ENCODE measurements around the gene HOXD13.

The HOXD13 gene

DNA sequence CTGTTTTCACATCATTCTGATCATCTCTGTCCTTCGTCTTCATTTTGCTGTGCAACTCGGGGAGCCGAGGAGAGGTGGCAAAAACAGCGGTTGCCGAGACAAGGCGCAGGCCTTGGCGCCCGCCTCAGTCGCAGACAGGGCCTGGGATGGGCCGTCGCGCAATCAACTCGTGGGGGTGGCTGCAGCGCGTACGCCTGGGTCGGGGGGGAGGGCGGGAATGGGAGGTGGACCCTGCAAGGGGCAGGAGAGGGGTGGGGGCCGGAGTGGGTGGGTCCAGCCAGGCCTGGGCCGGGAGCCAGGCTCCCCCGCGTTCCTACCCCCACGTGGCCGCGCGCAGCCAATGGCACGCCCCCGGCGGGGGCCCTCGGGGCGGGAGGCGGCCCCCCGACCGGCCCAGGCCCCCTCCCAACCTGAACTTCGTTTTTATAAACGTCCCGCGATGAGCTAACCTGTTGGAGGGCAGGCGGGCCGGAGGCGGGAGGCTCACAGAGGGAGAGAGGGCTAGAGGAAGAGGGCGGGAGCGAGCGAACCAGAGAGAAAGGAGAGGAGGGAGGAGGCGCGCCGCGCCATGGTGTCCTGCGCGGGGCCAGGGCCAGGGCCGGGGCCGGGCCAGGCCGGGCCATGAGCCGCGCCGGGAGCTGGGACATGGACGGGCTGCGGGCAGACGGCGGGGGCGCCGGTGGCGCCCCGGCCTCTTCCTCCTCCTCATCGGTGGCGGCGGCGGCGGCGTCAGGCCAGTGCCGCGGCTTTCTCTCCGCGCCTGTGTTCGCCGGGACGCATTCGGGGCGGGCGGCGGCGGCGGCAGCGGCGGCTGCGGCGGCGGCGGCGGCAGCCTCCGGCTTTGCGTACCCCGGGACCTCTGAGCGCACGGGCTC is at the start of gene HOXD13:
Gene HOXD13 (plus strand): TSS at position 452 of the 875 bp plus-strand sequence. CDS start 170 bp downstream, at position 622.
- no peak for DNase-seq

DNA sequence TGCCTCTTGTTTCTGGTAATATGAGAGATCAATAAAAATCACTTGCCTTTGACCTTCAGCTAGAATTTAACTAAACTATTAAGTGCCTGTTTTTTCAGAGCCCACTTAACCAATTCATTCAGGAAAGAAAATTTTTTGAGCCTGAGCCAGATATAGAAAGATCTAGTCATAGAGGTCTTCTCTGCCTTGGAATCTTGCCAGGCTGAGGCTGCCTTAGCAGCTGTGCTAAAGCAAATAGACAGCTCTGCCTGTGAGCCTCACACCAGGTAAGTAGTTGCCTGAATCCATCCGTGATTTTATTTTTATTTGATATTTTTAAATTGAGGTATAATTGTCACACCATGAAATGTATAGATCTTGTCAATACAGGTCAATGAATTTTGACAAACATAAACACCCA is 36.1 kb upstream of the HOXD13 start:
- no peak for DNase-seq

DNA sequence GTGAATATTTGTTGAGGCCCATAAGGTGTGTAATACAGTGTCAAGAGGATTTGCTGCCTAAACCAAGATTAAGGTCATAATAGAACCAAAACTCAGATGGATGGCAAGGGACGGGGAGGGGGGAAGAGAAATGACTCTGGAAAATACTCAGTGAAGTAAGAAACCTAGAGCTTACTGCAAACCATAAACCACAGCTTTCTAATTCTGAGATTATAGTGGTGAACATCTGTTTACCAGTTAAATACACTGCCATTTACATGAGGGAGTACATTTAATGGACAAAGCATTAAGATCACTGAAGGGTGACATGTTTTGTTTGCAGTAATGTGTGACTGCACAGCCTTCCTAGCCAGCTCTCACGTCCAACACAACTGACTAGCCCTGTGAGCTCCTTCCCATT is 28.6 kb upstream of the HOXD13 start:
- DNase-seq = no peak

DNA sequence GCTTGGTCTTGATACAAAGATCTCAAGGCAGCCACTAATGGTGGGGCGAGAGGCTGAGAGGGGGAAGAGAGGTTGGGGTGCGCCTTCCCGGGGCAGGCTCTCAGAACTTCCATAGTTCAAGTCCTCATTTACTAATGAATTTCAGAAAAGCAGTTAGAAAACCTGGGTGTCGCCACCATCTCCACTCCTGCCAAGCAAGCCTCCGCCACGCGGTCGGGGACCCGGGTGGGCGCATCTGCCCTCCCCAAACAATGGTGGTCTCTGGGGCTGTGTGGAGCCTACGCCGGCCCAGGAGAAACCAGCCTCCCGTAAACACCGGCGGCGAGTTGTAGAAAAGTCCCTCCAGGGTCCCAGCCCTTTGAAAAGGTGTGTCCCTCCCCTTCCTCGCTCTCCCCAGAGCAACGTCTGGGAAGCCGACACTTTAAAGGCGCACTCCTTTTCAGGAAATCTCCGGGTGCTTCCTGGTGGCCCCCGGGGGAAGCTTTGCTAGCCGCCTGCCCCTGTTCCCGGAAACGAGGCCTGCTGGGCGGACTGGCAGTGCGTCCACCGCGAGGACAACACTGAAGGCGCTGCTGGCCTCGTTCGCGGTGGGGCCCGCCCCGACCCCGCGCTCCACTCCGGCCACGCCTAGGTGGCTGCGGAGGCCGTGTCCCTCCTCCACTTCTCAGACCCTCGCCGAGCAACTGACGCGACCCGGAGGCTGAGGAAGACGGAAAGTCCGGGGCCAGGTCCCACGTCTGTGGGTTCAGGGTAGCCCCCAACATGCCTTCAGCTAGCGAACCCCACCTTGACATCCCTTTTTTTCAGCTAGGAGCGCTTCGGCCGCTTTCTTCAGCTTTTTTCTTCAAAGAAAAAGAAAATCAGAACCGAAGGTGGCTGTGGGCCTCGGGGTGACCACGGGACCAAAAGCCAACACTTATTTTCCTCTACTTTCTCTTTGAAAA is 25.6 kb upstream of the HOXD13 start:
- no peak for DNase-seq

DNA sequence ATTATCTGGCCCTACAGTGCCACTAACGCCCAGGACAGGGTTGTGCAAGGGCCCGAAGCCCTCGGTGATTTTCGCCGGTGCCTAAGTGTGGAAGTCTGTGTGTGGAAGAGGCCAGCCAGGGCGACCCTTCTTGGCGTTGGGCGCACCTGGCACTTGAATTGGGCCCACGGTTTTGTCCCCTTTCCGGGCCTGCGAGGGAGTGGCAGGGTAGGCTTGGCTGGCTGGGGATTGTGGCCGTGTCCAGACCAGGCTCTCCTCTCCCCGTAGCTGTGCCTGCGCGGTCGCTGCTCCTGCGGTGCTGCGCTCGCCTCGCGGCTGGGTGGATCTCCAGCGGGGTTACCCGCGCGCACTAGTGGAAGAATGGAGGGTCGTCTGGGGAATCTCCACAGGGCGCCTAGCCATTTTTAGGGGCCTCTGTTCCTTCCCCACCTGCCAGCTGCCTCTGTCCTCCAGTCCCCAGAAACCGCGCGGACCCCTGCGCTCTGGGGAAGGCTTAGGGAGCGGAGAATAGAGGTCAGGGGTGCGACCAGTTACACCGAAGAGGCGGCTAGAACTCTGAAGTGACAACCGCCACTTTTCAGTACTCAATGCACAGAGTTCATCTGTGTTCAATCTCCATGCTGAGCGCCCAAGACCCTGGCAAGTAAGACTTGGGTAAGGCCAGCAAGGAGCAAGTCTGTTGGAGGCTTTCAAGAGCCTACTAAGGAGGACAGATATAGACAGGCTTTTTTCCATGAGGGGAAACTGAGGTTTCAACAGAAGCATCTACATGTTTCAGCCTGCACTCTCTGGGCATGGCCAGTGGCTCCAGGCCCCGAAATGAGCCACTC is 24.7 kb upstream of the HOXD13 start:
- DNase-seq = no peak

- DNase-seq = no peak
Observed at GRCh38 chr2:176068419-176068832, 24.1 kb upstream of the HOXD13 start.

GRCh38 chr2:176071330-176072291 is 20.9 kb upstream of the HOXD13 start:
- no peak for DNase-seq

DNA sequence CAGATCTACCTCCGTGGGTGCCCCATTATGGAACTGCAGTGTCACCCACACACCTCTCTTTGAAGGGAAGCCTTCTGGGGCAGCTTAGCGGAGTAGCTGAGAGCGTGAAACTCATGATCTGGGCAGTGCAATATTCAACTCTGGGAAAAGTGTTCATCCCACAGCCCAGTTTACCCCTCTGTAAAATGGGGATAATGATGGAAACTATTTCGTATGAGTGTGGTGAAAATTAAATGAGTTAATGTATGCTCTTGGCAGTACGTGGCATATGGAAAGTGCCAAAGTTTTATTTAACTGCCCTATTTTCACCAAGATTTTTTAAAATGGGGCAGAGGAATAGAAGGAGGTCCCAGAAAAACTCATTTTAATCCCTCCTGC is 20.2 kb upstream of the HOXD13 start:
- no peak for DNase-seq

DNA sequence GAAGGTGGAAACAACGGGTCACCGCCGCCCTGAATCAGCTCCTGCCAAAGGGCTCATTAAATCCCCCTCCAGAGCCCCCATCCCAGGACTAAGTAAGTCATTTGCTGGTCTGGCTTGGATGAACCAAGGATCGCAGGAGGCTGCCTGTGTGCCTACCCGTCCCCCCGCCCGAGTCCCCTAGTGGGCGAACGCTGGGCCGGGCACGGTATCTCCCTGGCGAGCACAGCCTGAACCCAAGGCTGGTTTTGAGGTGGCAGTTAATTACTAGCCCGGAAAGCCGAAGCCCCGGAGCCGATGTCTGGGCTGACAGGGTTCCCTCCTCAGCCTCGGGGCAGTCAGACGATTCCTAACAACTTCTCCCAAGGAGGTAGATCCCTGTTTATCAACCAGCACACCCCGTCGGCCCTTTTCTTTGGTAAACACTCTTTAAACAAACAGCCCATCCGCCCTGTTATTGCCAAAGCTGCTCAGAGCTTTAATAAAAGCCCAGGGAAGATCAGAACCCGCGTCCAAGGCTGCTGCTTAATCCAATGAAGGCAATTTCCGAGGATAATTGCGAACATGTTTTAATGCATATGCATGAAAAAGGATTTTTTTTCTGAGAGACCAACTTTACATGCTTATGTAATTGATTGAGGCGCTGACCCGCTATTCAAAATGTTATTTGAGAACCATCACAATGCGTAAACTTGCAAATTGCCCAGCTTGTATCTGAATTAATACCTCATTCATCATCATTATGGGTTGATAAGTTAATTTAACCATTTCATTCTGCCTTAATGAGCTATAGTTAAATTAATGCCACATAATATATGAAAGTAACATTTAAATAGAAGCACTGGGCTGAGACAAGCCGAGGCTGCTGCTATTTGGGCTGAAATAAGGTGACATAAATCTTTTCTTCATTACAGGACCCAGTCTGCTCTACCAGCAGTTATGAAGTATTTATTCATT is 19.3 kb upstream of the HOXD13 start:
- no peak for DNase-seq

DNA sequence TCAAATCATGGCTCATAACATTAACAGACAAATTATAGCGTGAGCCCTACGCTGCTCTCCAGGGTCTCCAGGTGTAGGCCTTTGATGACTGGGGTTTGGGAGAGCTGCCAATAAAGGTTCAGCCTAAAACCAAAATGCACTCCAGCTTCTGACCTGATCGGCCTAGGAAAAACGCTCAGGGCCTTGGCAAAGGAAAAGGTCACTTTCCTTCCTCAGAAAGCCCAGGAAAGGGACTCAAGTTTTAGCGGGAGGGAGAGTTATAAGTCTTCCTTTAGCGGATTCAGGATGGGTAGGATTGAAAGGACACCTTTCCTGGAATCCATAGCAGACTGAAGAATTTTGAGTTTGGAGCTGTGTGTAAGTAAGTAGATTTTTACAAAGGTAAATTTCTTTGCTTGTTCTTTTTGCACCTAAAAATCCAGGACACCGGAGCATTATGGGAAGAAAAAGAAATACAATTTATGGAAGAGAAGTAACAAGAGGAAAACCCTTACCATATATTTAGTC is 17.5 kb upstream of the HOXD13 start:
- no peak for DNase-seq

GRCh38 chr2:176075481-176075880 is 17.0 kb upstream of the HOXD13 start:
- no peak for DNase-seq

DNA sequence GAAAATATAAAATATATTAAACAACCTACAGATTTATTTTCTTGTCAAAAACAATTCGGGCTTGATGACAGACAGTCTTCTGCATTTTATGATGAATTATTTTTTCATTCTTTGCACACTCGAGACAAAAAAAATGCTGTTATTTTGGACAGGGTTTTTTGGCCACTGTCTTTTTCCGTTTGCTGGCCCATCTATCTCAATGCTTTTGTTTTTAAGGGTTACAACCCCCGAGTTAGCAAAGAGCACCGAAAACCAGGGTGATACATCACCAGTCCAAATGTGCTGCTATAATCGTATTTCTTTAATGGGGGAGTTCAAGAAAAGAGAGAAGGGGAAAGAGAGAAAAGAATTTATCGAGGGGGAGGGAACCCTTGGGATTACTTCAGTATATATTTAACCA is 16.5 kb upstream of the HOXD13 start:
- no peak for DNase-seq

- DNase-seq = no peak
Observed at GRCh38 chr2:176076796-176077195, 15.7 kb upstream of the HOXD13 start.

GRCh38 chr2:176078541-176079284 is 13.8 kb upstream of the HOXD13 start:
- DNase-seq = no peak

GRCh38 chr2:176079285-176079830 is 13.2 kb upstream of the HOXD13 start:
- no peak for DNase-seq

DNA sequence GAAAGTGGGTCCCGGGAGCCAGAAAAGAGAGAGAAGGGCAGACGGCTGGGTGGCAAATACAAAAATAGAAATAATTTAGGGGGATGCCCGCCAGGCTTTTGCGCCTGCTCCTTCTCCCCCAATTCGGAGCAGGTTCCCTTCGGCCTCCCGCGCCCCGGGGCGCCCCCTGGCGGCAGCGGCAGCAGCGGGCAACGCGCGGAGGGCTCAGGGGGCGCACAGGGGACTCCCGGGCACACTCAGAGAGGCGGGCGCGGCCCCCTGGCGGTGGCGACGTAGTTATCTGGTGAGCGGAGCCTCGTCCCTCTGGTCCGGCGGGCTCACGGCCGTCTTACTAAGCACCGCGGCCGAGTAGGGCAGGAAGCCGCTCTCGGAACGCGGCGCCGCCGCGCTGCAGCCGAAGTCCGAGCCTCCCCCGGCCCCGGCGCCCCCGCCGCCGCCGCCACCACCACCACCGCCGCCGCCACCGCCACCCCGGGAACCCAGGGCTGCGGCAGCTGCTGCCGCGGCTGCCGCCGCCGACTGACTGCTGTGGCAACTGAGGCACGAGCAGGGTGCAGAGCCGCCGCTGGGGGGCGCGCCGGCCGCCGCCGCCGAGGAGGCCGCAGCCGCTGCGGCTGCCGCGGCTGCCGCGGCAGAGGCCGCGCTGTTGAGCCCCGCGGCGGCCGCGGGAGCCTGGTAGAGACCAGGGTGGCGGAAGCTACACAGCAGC is 12.5 kb upstream of the HOXD13 start:
- DNase-seq = no peak

GRCh38 chr2:176080540-176081375 is 11.8 kb upstream of the HOXD13 start:
- DNase-seq = no peak

All from midbrain (tissue), 1 donor.